ENCODE results near the gene TM4SF20.
A peak's percentile ranks its signal among the peaks of the same experiment; 100 is the strongest.

The TM4SF20 gene

GRCh38 chr2:227410191-227410590, 31.1 kb upstream of the TM4SF20 start:
- no peak for DNase-seq (ENCODE audit: low spot score)
- TF ChIP-seq CTCF (IDR thresholded peaks at IDR 0.05; ENCODE audit: extremely low read depth, insufficient read depth, missing control alignments) = no peak
- in situ Hi-C loops (cut with MboI; ENCODE audit: low pct_unique_long_range_greater_than_20kb, low sequenced_read_pairs, unreplicated experiment) = no loop called here

- DNase-seq (ENCODE audit: low spot score) = no peak
- in situ Hi-C loops (cut with MboI; ENCODE audit: low pct_unique_long_range_greater_than_20kb, low sequenced_read_pairs, unreplicated experiment) = no loop called here
- no peak for TF ChIP-seq CTCF (IDR thresholded peaks at IDR 0.05; ENCODE audit: extremely low read depth, insufficient read depth, missing control alignments)
These were observed 28.6 kb upstream of the TM4SF20 start for GRCh38 chr2:227407591-227408151.

- peak; percentile 60 for DNase-seq (ENCODE audit: low spot score)
- in situ Hi-C loops (cut with MboI; ENCODE audit: low pct_unique_long_range_greater_than_20kb, low sequenced_read_pairs, unreplicated experiment) = no loop called here
- TF ChIP-seq CTCF (IDR thresholded peaks at IDR 0.05; ENCODE audit: extremely low read depth, insufficient read depth, missing control alignments) = peak; percentile 82
These were observed 27.3 kb upstream of the TM4SF20 start for GRCh38 chr2:227406177-227407031.

GRCh38 chr2:227404585-227405271, 25.6 kb upstream of the TM4SF20 start:
- DNase-seq (ENCODE audit: low spot score) = no peak
- TF ChIP-seq CTCF (IDR thresholded peaks at IDR 0.05; ENCODE audit: extremely low read depth, insufficient read depth, missing control alignments) = no peak
- in situ Hi-C loops (cut with MboI; ENCODE audit: low pct_unique_long_range_greater_than_20kb, low sequenced_read_pairs, unreplicated experiment) = no loop called here

GRCh38 chr2:227402959-227403358, 23.9 kb upstream of the TM4SF20 start:
- in situ Hi-C loops (cut with MboI; ENCODE audit: low pct_unique_long_range_greater_than_20kb, low sequenced_read_pairs, unreplicated experiment) = no loop called here
- DNase-seq (ENCODE audit: low spot score) = no peak
- no peak for TF ChIP-seq CTCF (IDR thresholded peaks at IDR 0.05; ENCODE audit: extremely low read depth, insufficient read depth, missing control alignments)

GRCh38 chr2:227402321-227402720, 23.2 kb upstream of the TM4SF20 start:
- in situ Hi-C loops (cut with MboI; ENCODE audit: low pct_unique_long_range_greater_than_20kb, low sequenced_read_pairs, unreplicated experiment) = no loop called here
- DNase-seq (ENCODE audit: low spot score) = no peak
- no peak for TF ChIP-seq CTCF (IDR thresholded peaks at IDR 0.05; ENCODE audit: extremely low read depth, insufficient read depth, missing control alignments)
